KOPT-K1 (cell line): ENCODE results near the gene ANKIB1.
"Not testable (repeated sequence)": the region's sequence is repeated elsewhere in the genome, so short reads cannot be mapped to it uniquely, and the experiment has no call there.

ENCODE experiments used
- H3K27ac ChIP-seq: fragments of 200-600 bp; sonication (generic); 2 replicates; pipeline ENCODE4 v1.5.1; 2016; ENCODE audit warnings: antibody characterized with exemption, mild to moderate bottlenecking, low read depth, low read length; ENCODE audit not compliant: poor library complexity, severe bottlenecking
- H3K36me3 ChIP-seq: fragments of 200-600 bp; sonication (generic); 2 replicates; pipeline ENCODE4 v1.5.1; 2017; ENCODE audit warnings: antibody characterized with exemption, mild to moderate bottlenecking, low read length, moderate library complexity; ENCODE audit not compliant: insufficient read depth
- H3K9me3 ChIP-seq: fragments of 200-600 bp; sonication (generic); 2 replicates; pipeline ENCODE4 v1.5.1; 2017; ENCODE audit warnings: antibody characterized with exemption, low read length, mild to moderate bottlenecking; ENCODE audit not compliant: insufficient read depth, poor library complexity, severe bottlenecking

Gene ANKIB1

DNA sequence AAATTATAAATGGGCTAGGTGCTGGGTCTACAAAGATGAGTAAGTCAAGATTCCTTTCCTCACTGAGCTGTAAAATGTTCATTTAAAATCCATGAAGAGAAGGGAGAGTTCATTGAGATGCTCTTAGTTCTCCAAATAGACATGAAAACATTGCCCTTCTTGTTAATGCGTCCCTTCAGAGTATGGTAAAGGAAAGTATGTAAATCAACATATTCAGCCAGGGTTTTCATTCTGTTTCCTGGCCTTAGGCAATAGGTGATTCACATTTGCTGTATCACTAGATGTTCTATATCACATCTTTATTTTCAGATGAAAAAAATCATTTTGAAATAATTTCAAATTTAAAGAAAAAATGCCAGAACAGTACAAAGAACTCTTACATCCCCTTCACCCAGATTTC is 5.4 kb downstream of the ANKIB1 start:
- H3K36me3 ChIP-seq, result peaks cover 36% of the 10 kb centered on the region
- H3K27ac ChIP-seq, result no peak overlapping the region

DNA sequence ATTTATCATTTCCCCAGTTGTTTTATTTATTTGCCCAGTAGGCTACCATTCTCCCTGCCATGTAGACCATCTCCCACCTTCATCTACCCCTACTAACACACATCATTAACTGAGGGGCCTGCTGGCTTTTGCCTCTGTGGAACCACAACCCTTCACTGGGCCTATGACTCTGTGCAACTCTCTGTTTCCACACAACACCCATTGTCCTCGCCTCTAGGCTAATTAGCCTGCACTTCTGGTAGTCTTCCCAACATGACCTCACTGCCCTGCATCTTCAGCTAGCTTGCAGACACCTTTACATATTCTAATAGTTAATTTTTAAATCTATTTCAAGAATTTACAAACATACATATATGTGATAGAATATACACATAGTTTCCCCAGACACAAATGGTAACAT is 7.5 kb downstream of the ANKIB1 start:
- H3K36me3 ChIP-seq, result peaks cover 36% of the 10 kb centered on the region
- H3K9me3 ChIP-seq, result peaks cover 18% of the 10 kb centered on the region
- no peak overlapping the region for H3K27ac ChIP-seq

More for the DNA sequence above, 5.4 kb downstream of the ANKIB1 start:
- peaks cover 18% of the 10 kb centered on the region for H3K9me3 ChIP-seq

DNA sequence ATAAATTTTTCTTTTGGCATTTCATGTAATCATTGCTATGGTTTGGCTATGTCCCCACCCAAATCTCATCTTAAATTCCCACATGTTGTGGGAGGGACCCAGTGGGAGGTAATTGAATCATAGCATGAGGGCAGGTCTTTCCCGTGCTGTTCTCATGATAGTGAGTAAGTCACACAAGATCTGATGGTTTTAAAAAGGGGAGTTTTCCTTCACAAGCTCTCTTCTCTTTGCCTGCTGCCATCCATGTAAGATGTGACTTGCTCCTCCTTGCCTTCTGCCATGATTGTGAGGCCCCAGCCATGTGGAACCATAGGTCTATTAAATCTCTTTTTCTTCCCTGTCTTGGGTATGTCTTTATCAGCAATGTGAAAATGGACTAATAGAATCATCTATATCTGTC is 9.0 kb downstream of the ANKIB1 start:
- Histone ChIP-seq H3K9me3 (peaks cover 22% of the 10 kb centered on the region), H3K36me3 (peaks cover 31% of the 10 kb centered on the region)
- not testable (repeated sequence) for H3K27ac ChIP-seq

DNA sequence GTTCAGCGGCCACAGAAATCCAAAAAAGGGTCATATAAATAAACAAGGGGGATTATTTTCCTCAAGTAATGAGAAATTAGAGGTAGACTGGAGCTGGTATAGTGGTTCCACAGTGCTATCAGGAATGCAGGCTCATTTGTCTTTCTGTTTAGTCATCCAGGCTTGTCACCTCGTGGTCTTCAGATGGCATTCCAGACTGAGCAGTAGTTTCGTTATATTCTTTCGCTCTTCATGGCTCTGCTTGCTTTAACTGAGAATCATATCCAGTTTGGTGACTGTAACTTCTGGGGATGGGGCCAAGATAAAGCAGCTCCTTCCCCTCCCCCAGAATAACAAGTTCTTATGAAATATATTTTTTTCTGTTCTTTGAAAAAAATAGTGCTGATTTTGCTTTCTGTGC is 9.5 kb downstream of the ANKIB1 start:
- peaks cover 36% of the 10 kb centered on the region for H3K36me3 ChIP-seq
- peaks cover 25% of the 10 kb centered on the region for H3K9me3 ChIP-seq
- H3K27ac ChIP-seq, result no peak overlapping the region

DNA sequence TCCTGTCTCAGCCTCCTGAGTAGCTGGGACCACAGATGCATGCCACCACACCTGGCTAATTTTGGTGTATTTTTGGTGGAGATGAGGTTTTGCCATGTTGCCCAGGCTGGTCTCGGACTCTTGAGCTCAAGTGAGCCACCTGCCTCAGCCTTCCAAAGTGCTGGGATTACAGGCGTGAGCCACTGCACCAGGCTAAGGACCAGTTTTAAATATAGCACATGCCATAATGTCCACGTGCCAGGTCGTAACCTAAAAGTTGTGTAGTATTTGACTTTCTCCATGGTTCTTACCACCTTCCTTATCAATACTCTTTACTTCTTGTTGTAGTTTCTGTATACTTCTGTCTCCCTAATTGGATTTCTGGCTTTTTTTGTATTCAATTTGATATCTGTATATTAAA is 13.3 kb downstream of the ANKIB1 start:
- H3K9me3 ChIP-seq, result peaks cover 46% of the 10 kb centered on the region
- peaks cover 33% of the 10 kb centered on the region for H3K36me3 ChIP-seq
- H3K27ac ChIP-seq, result no peak overlapping the region

DNA sequence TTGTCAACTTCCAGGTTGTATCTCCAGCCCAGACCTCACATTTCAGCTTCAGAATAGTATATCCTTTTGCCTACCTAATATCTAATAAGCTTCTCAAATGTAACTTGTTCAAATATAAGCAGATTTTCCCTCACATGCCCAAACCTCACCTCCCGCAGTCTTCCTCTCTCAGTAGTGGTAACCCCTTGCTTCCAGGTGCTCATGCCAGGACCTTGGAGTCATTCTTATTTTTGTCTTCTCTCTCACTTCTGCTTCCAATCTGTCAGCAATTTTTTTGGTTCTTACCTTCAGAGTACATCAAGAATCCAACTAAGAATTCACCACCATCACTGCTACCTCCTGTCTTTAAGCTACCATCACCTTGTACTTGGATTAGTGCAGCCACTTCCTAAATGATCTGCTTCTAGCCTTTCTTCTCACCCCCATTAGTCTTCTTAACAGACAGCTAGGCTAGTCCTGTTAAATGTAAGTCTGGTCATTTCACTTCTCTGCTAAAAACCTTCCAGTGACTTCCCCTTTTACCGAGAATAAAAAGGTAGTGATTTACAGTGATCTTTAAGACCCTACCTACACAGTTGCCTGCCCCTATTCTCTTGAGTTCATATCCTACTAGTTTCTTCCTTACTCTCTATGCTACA is 14.0 kb downstream of the ANKIB1 start:
- H3K36me3 ChIP-seq, result peaks cover 32% of the 10 kb centered on the region
- H3K9me3 ChIP-seq, result peaks cover 45% of the 10 kb centered on the region
- H3K27ac ChIP-seq, result no peak overlapping the region

DNA sequence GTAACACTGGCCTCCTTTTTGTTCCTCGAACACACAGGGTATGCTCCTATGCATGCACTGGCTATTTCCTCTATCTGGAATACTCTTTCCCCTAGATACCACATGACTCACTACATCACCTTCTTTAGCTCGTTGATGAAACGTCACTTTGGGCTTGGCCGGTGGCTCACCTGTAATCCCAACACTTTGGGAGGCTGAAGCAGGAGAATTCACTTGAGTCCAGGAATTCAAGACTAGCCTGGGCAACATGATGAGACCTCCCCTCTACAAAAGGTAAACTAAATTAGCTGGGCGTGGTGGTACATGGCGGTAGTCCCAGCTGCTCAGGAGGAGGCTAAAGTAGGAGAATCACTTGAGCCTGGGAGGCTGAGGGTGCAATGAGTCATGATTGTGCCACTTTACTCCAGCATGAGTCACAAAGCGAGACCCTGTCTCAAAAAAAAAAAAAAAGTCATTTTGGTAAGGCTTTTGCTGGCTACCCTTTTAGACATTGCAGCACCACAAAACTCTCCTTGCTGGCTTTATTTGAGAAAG is 14.5 kb downstream of the ANKIB1 start:
- Histone ChIP-seq H3K27ac (no peak overlapping the region), H3K9me3 (peaks cover 39% of the 10 kb centered on the region), H3K36me3 (peaks cover 32% of the 10 kb centered on the region)

DNA sequence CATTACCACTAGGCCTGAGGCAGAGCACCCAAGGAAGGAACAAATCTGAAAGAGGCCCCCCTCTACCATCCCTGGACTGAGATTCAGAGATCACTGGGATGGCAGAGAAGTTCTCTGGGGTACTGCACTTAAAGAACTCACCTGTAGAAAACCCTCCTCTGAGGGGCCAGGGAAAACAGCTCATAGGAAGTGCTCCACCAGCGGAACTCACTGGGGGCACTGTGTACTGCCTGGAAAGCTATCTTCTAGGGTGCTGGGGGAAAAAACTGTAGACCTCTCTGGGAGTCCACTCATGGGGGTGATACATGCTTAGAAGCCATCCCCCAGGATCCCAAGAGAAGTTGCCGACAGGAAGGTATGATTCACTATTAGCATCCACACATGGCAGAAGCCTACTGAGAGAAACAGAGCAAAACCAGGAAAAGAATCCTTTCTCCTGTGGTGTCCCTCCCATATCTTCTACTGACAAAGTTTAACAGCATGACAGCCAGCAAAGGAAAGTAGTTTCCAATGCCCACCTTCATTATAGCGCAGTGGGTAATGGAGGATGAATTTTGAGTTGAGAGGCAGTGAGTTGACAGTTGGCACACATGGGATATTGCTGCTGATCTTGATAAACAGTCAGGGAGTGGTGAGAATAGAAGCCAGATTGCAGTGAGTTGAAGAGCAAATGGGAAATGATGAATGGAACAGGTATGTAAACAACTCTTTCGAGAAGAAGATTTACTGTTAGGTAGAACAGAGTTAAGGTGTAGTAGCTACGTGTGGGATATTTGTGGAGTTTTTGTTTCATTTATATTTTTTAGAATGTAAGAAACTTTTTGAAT is 20.9 kb downstream of the ANKIB1 start:
- Histone ChIP-seq H3K27ac (no peak overlapping the region), H3K36me3 (peaks cover 15% of the 10 kb centered on the region), H3K9me3 (peaks cover 27% of the 10 kb centered on the region)

DNA sequence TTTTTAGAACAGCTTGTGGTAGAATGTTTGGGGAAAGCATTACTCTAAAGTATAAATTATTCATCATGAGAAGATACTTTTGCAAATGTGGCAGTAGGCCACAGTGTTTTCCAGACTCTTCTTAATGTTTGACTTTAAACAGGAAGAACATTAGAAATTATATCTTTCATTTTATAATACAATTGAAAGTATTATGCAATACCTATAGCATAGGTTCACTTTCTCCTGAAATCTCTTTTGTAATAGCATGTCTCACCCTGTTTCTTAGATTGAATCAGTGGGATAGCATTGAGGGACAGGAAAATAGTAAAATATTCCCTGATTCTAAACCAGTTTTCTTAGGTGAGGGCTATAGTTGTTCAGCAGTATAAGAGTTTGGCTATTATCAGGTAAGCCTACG is 23.1 kb downstream of the ANKIB1 start:
- Histone ChIP-seq H3K36me3 (peaks cover 2% of the 10 kb centered on the region), H3K9me3 (peaks cover 8% of the 10 kb centered on the region), H3K27ac (no peak overlapping the region)

DNA sequence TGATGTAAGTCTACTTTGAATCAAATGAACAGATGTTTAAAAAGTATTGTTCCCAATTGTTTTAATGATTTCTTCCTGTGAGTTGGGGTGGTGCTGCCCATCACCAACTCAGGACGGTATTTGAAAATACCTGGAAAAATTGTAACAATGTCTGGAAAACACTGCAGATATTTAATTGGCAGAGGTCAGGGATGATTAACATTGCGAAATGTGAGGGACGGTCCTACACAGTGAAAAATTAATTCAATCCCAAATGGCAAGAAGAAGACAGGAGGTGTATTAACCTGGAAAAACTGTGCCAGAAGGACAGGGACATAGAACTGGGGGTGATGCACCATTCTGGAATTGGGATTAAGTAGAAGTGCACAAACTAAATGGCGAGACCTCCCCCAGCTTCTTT is 29.6 kb downstream of the ANKIB1 start:
- Histone ChIP-seq H3K27ac (no peak overlapping the region), H3K36me3 (0 out of 2 replicates have a peak, but pooled peaks cover under 1% of the 10 kb centered on the region), H3K9me3 (peaks cover 3% of the 10 kb centered on the region)

DNA sequence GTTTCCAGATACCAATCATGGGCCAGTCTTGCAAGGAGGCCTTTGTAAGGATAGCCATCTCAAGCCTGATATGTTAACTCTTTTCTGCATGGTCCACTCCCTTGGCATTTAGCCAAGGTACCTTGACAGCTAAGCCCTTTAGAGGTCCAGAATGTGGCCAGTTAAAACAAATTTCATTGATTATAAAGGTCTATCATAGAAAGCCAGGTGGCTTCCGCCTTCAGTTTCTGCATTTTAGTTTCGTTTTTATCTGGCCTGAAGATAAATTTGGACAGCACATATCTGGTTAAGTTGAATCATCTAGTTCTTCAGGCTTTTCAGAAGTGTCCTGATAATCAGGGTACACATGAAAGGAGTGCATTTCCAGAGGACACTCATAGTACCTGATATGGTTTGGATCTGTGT is 30.7 kb downstream of the ANKIB1 start:
- H3K36me3 ChIP-seq, result peaks cover 9% of the 10 kb centered on the region; the same call in 1 of the 2 replicates
- peaks cover 13% of the 10 kb centered on the region for H3K9me3 ChIP-seq

DNA sequence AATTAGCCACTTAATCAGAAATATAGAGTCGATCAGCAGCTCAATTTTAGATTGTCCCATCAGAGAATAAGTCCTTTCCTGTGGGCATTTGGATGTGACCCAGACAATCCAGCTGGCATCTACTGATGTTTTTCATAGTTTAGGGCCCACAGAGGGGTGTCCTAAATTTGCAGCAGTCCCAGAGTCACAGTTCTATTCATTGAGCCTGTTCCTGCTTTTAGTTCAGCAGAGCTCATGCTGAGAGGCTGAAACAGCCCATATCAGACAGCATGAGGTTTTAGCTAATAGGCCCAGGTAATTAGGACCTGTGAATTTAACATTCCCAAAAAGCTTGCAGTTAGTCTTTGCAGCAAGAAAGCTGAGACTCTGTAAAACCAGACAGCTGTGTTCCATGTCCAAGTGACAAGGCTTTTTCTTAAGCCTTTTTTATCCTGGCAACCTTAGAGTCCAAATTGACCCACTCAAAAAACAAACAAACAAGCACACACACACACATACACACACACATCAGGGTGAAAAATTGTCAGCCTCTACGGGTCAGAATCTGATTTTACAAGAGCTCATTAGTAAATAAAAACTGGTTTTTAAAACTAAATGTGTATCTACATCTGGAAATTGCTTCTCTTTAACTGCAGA is 33.7 kb downstream of the ANKIB1 start:
- Histone ChIP-seq H3K27ac (no peak overlapping the region), H3K9me3 (peaks cover 13% of the 10 kb centered on the region), H3K36me3 (peaks cover 9% of the 10 kb centered on the region; the same call in 1 of the 2 replicates)

More for the DNA sequence above, 30.7 kb downstream of the ANKIB1 start:
- H3K27ac ChIP-seq, result no peak overlapping the region

DNA sequence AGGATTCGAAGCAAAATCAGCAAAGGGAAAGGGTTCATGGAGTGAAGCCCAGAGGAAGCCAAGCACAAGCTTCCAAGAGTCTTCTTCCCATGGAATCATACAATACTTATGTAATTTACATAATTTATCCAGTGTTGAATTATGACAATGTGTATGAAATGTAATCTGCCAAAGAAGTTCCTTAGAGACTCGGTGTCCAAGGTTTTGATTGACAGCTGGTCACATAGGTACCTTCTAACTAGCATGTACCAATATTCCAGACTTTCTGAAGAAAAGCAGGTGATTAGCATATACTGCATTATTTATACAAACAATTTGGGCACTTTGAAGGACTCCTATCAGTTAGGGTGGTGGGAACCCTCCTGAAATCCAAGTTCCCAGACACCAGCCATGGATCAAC is 35.3 kb downstream of the ANKIB1 start:
- peaks cover 13% of the 10 kb centered on the region for H3K9me3 ChIP-seq
- H3K27ac ChIP-seq, result no peak overlapping the region
- peaks cover 9% of the 10 kb centered on the region; the same call in 1 of the 2 replicates for H3K36me3 ChIP-seq

DNA sequence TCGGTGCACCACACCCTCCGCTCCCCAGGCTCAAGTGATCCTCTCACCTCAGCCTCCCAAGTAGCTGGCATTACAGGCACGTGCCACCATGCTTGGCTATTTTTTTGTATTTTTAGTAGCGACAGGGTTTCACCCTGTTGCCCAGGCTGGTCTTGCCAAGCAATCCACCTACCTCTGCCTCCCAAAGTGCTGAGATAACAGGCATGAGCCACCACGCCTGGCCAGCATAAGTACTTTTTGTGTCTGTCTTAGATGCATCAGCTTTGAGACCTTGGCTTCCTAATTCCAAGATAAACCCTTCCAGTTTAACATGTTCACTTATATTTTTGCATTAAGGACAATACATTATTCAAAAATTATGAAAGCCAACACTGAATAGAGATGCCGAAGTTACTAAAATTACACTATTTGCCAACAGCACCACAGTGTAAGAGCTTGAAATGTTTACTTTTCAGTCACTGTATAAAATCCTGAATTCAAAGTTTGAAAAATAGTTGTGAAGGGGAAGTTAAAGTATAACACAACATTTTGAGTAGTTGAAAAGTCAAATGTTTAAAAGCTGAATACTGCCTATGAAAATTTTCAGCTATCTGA is 36.5 kb downstream of the ANKIB1 start:
- H3K9me3 ChIP-seq, result peaks cover 13% of the 10 kb centered on the region
- peaks cover 9% of the 10 kb centered on the region; the same call in 1 of the 2 replicates for H3K36me3 ChIP-seq
- H3K27ac ChIP-seq, result no peak overlapping the region

DNA sequence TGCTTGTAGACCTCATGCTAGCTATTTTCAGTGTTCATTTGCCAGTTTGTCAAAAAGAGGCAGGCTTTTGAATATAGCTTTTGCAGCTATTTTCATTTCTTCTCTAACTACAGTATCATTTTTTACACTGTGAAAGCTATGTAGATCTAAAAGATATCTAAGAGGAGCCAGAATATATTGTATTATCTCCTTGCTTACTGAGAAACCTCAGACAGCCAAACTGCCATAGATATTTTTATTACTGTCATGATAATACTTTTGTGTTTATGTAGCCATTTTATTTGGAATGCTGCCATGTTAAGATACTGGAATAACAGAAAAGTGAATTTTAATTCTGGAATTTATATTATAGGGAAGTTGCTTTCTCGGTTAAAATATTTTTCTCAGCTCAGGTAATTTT is 37.2 kb downstream of the ANKIB1 start:
- Histone ChIP-seq H3K9me3 (peaks cover 13% of the 10 kb centered on the region), H3K27ac (no peak overlapping the region), H3K36me3 (peaks cover 9% of the 10 kb centered on the region; the same call in 1 of the 2 replicates)
